Upper lobe of right lung (tissue), 1 donor: ENCODE data around the gene UGT1A7. TPM values are rescaled to one million over a fixed set of nuclear protein-coding genes. Genes with fewer than 3 reads are reported as not detected.
"Not testable (repeated sequence)": the region's sequence is repeated elsewhere in the genome, so short reads cannot be mapped to it uniquely, and the experiment has no call there.

Experiments
- ATAC-seq: fragments of 200-7000 bp; cut with Tn5 transposase; one replicate; pipeline ENCODE4 v1.9.1; 2020; ENCODE audit warnings: mild to moderate bottlenecking, moderate library complexity
- DNase-seq: peaks from one replicate; pipeline ENCODE4 v3.0.0-alpha.2; 2020
- H3K27ac ChIP-seq: fragments of 200-600 bp; one replicate; pipeline ENCODE4 v1.8.0; 2022
- H3K27me3 ChIP-seq: fragments of 200-600 bp; one replicate; pipeline ENCODE4 v1.8.0; 2022; ENCODE audit warnings: mild to moderate bottlenecking
- H3K36me3 ChIP-seq: fragments of 200-600 bp; one replicate; pipeline ENCODE4 v1.8.0; 2022
- H3K4me1 ChIP-seq: fragments of 200-600 bp; one replicate; pipeline ENCODE4 v1.8.0; 2022
- H3K4me3 ChIP-seq: fragments of 200-600 bp; one replicate; pipeline ENCODE4 v1.8.0; 2022; ENCODE audit warnings: mild to moderate bottlenecking
- H3K9me3 ChIP-seq: fragments of 200-600 bp; one replicate; pipeline ENCODE4 v1.8.0; 2022
- CTCF ChIP-seq: fragments of 200-600 bp; IDR thresholded peaks from one replicate; pipeline ENCODE4 v1.8.0; 2022; ENCODE audit warnings: antibody characterized with exemption
- intact Hi-C: fragments of 100-400 bp; cut with DNase I; formaldehyde crosslinking; loops from one replicate; pipeline ENCODE4 v1.11.0; 2022
- total RNA-seq: library from RNA; stranded (reverse); fragmentation: NEBNext Ultra II Directional; extraction: Animal tissue kit (Norgen Biotek cat#: 25700); gene quantifications from one replicate; pipeline ENCODE4 v1.2.1, GENCODE V29; 2021
- donor health status: DM: no; HTN: yes; CAD: no; lungs with severe emphysema.

Gene UGT1A7
- total RNA-seq, 1 donor from 2014 or later: not detected

- ATAC-seq: peak; percentile 35
- no peaks in the 10 kb centered on the region for H3K9me3 ChIP-seq
- no peak overlapping the region for H3K27ac ChIP-seq
- no peaks in the 10 kb centered on the region for H3K27me3 ChIP-seq
- no peak for TF ChIP-seq CTCF
- no peak overlapping the region for H3K4me3 ChIP-seq
- no peaks in the 10 kb centered on the region for H3K36me3 ChIP-seq
- H3K4me1 ChIP-seq: peaks cover 3% of the 10 kb centered on the region
- DNase-seq: no peak
- intact Hi-C loops: no loop called here
Observed at GRCh38 chr2:233700028-233700635, 18.4 kb downstream of the UGT1A7 start.

- intact Hi-C loops, H3K27ac ChIP-seq, H3K27me3 ChIP-seq, H3K4me3 ChIP-seq, ATAC-seq, H3K9me3 ChIP-seq, H3K36me3 ChIP-seq, DNase-seq, H3K4me1 ChIP-seq: not testable (repeated sequence)
Observed at GRCh38 chr2:233700842-233701241, 19.1 kb downstream of the UGT1A7 start.

DNA sequence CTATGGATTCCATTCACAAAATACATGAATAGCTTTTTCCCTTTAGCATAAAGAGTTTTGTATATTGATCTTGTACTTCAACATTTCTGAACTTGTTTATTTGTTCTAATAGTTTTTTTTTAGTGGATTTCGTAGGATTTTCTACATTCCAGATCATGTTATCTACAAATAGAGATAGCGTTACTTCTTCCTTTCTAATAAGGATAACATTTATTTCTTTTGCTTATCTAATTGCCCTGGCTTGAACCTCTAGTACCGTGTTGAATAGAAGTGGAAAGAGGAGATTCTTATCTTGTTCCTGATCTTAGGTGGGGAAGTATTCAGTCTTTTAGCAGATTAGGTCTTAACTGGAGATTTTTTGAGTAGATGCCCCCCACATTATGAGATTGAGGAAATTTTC lies 20.5 kb downstream of the UGT1A7 start:
- H3K4me3 ChIP-seq: no peak overlapping the region
- H3K27me3 ChIP-seq: no peaks in the 10 kb centered on the region
- no peaks in the 10 kb centered on the region for H3K36me3 ChIP-seq
- H3K4me1 ChIP-seq: peaks cover 3% of the 10 kb centered on the region
- H3K9me3 ChIP-seq: no peaks in the 10 kb centered on the region
- DNase-seq (no peak), ATAC-seq (no peak)
- TF ChIP-seq CTCF: no peak
- intact Hi-C loops: no loop called here
- no peak overlapping the region for H3K27ac ChIP-seq

GRCh38 chr2:233705911-233706506 lies 24.3 kb downstream of the UGT1A7 start:
- intact Hi-C loops: no loop called here

GRCh38 chr2:233706720-233707119 lies 25.0 kb downstream of the UGT1A7 start:
- TF ChIP-seq CTCF: no peak
- Histone ChIP-seq H3K9me3 (no peaks in the 10 kb centered on the region), H3K27me3 (no peaks in the 10 kb centered on the region), H3K27ac (no peak overlapping the region), H3K4me1 (no peaks in the 10 kb centered on the region), H3K4me3 (no peak overlapping the region), H3K36me3 (no peaks in the 10 kb centered on the region)
- ATAC-seq (peak; percentile 13), DNase-seq (no peak)
- intact Hi-C loops: no loop called here

More at GRCh38 chr2:233705911-233706506, 24.3 kb downstream of the UGT1A7 start:
- H3K36me3 ChIP-seq: no peaks in the 10 kb centered on the region
- H3K4me1 ChIP-seq: no peaks in the 10 kb centered on the region
- ATAC-seq (peak; percentile 86), DNase-seq (peak; percentile 72)
- TF ChIP-seq CTCF: no peak
- no peaks in the 10 kb centered on the region for H3K27me3 ChIP-seq
- no peak overlapping the region for H3K27ac ChIP-seq
- no peaks in the 10 kb centered on the region for H3K9me3 ChIP-seq
- no peak overlapping the region for H3K4me3 ChIP-seq

DNA sequence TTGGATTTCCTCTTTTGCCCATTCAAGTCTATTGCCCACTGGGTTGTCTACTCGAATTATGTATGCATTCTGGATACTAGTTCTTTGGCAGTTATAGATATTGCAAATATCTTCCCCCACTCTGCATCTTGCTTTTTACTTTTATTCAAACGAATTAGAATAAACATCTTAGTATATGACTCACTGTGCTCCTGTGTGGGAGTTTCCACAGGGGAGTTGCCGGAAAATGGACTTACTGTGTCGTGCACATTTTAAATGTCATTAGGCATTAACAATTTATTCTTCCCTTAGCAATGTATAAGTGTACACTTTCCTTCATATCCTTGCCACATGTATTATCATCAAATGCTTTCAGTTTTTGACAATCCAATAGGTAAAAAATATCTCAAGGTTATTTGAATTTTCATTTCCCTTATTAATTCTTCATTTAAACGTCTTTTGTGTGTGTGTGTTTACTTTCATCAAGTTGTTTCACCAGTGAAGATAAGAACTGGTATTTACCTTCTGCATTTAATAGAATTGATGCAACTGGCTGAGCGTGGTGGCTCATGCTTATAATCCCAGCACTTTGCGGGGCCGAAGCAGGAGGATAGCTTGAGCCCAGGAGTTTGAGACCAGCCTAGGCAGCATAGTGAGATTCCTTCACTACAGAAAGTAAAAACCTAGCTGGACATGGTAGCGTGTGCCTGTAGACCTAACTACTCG lies 26.4 kb downstream of the UGT1A7 start:
- TF ChIP-seq CTCF: no peak
- ATAC-seq (no peak), DNase-seq (no peak)
- no peaks in the 10 kb centered on the region for H3K36me3 ChIP-seq
- no peak overlapping the region for H3K4me3 ChIP-seq
- intact Hi-C loops: no loop called here
- no peaks in the 10 kb centered on the region for H3K9me3 ChIP-seq
- H3K4me1 ChIP-seq: no peaks in the 10 kb centered on the region
- H3K27me3 ChIP-seq: no peaks in the 10 kb centered on the region
- no peak overlapping the region for H3K27ac ChIP-seq
